GM18858 (cell line): ENCODE results near the gene ASCC3.
A peak's percentile ranks its signal among the peaks of the same experiment; 100 is the strongest.

Experiments
- ATAC-seq: cut with Tn5 transposase; IDR thresholded peaks from one replicate; pipeline ENCODE4 v1.9.1; 2021; ENCODE audit not compliant: unreplicated experiment

The ASCC3 gene

GRCh38 chr6:100730001-100730980 is 150.8 kb downstream of the ASCC3 start:
- no peak for ATAC-seq

GRCh38 chr6:100726666-100727065 is 154.5 kb downstream of the ASCC3 start:
- no peak for ATAC-seq

- no peak for ATAC-seq
Observed at GRCh38 chr6:100724696-100725095, 156.4 kb downstream of the ASCC3 start.

GRCh38 chr6:100724222-100724621 is 156.9 kb downstream of the ASCC3 start:
- no peak for ATAC-seq

- no peak for ATAC-seq
Observed at GRCh38 chr6:100721256-100721655, 159.9 kb downstream of the ASCC3 start.

- ATAC-seq: peak; percentile 39
Observed at GRCh38 chr6:100719883-100720682, 161.0 kb downstream of the ASCC3 start.

GRCh38 chr6:100712997-100713396 is 168.1 kb downstream of the ASCC3 start:
- no peak for ATAC-seq

- no peak for ATAC-seq
Observed at GRCh38 chr6:100706491-100706890, 174.6 kb downstream of the ASCC3 start.

GRCh38 chr6:100704961-100705360 is 176.2 kb downstream of the ASCC3 start:
- no peak for ATAC-seq

GRCh38 chr6:100701728-100702127 is 179.4 kb downstream of the ASCC3 start:
- no peak for ATAC-seq

GRCh38 chr6:100700009-100700408 is 181.1 kb downstream of the ASCC3 start:
- ATAC-seq: no peak

- ATAC-seq: no peak
Observed at GRCh38 chr6:100695445-100695844, 185.7 kb downstream of the ASCC3 start.

- ATAC-seq: no peak
Observed at GRCh38 chr6:100693249-100693927, 187.7 kb downstream of the ASCC3 start.

- ATAC-seq: no peak
Observed at GRCh38 chr6:100691972-100692371, 189.2 kb downstream of the ASCC3 start.

- no peak for ATAC-seq
Observed at GRCh38 chr6:100686216-100686615, 194.9 kb downstream of the ASCC3 start.

- ATAC-seq: no peak
Observed at GRCh38 chr6:100685747-100686146, 195.4 kb downstream of the ASCC3 start.

- ATAC-seq: no peak
Observed at GRCh38 chr6:100680163-100680562, 201.0 kb downstream of the ASCC3 start.

- no peak for ATAC-seq
Observed at GRCh38 chr6:100678027-100678426, 203.1 kb downstream of the ASCC3 start.

- no peak for ATAC-seq
Observed at GRCh38 chr6:100677240-100677639, 203.9 kb downstream of the ASCC3 start.

- no peak for ATAC-seq
Observed at GRCh38 chr6:100673641-100674040, 207.5 kb downstream of the ASCC3 start.

- ATAC-seq: no peak
Observed at GRCh38 chr6:100671740-100672139, 209.4 kb downstream of the ASCC3 start.
